NOMO-1 (cell line): ENCODE data around the gene ALDH5A1.
"Not testable (repeated sequence)": the region's sequence is repeated elsewhere in the genome, so short reads cannot be mapped to it uniquely, and the experiment has no call there.

Source experiments
- DNase-seq, 2 experiments: peaks; one replicate each; lab custom pipeline; 2025; ENCODE audit not compliant: unreplicated experiment in 2 of 2; lab: John Stamatoyannopoulos, UW

The ALDH5A1 gene

GRCh38 chr6:24484657-24485323 is 10.0 kb upstream of the ALDH5A1 start:
- no peak for DNase-seq

DNA sequence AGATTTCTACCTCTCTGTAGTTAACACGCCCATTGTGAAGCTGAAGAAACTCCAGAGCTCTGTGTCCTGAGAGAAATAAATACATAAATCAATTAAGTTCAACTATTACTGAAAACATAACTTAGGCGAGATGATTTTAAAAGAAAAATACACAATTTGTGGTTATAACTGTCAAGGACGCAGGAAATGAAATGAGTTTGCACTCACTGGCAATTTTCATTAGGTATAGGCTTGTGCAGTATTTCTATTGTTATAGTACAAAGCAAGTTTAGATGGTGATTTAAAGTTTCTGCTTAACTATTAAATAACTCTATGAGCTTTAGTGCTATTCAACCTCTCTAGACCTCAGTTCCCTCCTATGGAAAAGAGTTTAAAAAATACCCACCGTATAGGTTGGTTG is 8.7 kb upstream of the ALDH5A1 start:
- no peak for DNase-seq

GRCh38 chr6:24489470-24489869 is 5.3 kb upstream of the ALDH5A1 start, which contains the start of gene GPLD1:
Gene GPLD1 (minus strand): TSS chr6:24489578. CDS start chr6:24489511, 67 bp downstream.
- no peak for DNase-seq

DNA sequence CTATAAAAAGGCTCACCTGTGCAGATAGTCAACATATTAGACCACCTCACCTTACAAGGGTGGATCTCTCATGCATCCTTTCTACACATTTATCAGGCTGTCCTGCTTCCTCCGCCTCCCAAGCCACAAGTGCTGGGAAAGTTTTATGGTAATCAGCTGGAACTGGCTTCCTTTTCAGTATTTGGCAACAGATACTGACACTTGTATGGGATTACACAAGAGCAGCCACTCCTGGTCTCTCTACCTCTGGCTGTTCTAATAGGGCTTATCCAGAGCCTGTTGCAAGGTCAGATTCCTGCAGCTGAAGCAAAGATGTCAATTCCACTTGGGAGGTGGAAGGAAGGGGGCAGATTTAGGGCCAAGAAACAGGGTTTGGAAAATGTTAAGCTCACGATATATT is 4.9 kb upstream of the ALDH5A1 start:
- no peak for DNase-seq

- no peak for DNase-seq
These were observed 3.8 kb upstream of the ALDH5A1 start for GRCh38 chr6:24490948-24491347.

DNA sequence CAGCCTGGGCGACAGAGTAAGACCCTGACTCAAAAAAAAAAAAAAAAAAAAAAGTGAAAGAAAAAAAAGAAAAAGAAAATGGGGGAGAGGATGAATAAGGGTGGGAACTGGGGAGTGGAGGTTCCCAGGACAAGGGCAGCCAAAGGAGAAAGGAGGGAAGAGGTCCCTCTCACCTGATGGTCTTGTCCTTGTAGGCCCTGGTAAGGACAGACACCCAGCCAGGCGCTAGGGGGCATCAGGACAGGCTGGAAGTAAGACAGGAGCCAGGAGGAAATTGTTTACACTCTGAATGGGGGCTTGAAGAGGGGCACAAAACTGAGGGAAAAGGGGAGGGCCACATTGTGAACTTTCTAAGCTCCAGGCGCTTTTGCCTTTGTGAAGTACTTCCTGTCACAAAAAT is 2.3 kb upstream of the ALDH5A1 start:
- DNase-seq: peak in 1 of 2 experiments; percentile 8

DNA sequence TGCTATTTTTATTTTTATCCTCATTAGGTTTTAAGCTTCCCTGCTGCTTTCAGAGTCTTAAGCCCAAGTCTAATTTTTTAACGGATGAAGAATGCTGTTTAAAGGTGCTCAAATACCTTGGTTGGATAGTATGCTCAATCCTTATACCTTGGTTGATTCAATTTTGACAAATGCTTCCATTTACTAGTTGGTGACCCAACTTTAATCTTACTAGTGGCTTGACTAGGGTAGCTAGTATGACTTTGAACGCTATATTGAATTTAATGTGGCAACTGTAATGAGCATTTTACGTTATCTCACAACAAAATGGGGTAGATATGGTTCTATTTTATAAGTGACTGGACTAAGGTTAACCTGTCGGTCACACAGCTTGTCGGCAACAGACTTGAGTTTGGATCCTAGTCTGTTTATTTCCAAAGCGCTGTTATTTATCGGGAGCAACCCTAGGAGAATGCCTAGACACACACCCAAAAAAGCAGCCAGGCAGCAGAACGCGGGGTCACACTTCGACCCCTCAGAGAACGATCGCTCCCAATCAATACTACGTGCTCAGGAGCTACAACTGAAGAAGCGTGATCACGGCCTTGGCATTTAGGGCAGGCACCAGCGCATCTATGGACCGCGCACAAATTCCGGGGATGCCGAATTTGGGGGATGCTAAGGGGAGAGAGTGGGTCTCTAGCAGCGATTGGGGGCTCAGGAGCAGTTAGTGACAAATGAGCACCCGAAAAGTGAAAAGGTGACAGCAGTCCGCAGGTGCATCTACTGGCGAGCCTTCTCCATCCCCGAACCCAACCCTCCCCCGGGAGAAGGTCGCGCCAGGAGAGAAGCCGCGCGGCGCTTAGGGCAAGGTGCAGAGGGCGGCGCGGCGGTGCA is 586 bp upstream of the ALDH5A1 start:
- DNase-seq: no peak

DNA sequence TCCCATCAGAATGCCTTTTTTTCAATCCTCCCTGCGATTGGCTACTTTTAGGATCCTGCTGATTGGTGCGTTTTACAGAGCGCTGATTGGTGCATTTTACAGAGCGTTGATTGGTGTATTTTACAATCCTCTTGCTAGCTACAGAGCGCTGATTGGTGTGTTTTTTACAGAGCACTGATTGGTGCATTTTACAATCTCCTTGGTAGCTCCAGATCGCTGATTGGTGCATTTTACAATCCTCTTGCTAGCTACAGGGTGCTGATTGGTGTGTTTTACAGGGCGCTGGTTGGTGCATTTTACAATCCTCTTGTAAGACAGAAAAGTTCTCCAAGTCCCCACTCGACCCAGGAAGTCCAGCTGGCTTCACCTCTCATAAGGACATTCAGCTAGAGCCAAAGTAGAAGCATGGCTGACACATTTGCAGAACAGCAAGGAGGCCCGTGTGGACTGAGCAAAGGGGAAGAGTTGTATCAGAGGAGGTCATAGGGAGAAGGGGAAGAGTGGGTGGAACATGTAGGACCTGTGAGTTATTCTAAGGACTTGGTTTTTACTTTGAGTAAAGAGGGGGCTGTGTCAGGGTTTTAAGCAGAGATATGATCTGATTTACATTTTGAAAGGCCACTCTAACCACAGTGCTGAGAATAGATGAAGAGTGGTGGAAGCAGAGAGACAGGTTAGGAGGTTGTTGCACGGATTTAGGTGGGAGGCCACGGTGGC is 2.6 kb downstream of the ALDH5A1 start:
- no peak for DNase-seq

DNA sequence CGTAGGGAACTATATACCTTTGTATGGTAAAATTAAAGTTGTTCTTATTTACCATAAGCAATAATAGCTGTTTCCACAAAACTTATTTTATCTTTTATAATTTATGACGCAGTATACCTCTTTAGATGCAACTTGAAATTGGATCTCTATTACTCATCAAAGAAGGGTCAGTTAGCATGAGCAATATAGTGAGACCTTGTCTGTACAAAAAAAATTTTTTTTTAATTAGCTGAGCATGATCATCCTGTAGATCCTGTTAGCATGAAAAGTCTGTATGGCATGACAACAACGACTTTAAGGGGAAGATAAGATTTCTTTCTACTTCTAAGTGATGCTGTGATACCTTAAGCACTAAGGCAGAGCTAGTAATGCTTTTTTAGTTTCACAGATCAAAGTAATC is 5.9 kb downstream of the ALDH5A1 start:
- no peak for DNase-seq

GRCh38 chr6:24501374-24501773 is 6.6 kb downstream of the ALDH5A1 start:
- no peak for DNase-seq

DNA sequence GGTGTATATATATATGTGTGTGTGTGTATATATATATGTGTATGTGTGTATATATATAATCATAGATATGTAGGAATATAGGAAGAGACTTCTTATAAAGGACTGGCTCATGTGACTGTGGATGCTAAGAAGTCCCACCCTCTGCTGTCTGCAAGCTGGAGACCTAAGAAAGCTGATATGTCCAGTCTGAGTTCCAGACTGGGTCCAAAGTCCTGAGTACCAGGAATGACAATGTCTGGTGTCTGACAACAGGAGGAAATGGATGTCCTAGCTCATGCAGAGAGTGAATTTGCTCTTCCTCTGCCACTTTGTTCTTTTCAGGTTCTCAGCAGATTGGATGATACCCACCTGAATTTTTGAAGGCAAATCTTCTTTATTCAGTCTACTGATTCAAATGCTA is 7.1 kb downstream of the ALDH5A1 start:
- DNase-seq: no peak

DNA sequence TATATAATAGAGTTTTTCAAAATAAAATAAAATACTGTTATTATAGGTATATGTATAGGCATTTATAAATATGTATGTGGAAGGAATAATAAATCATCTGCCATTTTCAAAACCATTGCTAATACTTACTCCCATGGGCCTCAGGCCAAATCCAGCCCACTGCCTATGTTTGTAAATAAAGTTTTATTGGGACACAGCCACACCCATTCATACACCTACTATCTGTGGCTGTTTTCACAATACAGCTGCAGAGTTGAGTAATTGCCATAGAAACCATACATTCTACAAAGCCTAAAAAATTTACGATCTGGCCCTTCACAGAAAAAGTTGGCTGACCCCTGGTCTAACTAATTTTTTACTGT is 9.5 kb downstream of the ALDH5A1 start:
- no peak for DNase-seq

DNA sequence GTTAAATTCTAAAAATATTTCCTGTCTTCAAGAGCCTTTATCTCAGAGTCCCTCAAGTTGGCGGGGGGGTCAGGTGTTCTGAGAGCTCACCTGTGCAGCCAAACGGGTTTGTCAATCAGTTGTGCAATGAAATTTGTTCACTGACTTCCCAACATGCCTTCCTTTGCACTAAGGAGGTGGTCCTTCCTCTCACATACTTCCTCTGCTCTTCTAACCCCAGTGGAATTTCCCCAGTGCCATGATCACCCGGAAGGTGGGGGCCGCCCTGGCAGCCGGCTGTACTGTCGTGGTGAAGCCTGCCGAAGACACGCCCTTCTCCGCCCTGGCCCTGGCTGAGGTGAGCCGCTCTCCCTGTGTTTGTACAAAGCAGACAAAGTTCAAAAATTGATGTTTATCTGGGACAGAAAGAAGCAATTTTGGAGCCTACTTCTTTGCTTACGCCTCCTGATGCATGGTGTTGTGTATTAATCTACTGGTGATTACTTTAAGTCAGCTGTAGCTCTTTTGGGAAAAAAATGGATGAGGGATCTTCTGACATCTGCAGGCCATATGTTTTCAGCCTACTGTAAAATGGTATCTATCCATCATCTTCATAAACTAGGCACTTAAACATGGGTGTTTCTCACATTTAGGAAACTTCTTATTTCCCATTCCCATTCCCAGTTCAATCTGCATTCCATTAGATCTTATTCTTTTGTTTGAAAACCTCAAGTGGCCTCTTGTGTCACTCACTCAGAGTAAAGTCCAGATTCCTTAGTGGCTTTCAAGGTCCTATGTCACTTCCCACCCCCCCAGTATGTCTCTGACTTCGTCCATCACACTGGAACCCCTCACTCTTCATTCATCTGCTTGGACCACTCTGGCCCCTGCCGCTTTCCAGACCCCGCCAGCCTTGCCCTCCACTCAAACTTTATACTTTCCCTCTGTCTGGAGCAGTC is 10.1 kb downstream of the ALDH5A1 start:
- DNase-seq: no peak

DNA sequence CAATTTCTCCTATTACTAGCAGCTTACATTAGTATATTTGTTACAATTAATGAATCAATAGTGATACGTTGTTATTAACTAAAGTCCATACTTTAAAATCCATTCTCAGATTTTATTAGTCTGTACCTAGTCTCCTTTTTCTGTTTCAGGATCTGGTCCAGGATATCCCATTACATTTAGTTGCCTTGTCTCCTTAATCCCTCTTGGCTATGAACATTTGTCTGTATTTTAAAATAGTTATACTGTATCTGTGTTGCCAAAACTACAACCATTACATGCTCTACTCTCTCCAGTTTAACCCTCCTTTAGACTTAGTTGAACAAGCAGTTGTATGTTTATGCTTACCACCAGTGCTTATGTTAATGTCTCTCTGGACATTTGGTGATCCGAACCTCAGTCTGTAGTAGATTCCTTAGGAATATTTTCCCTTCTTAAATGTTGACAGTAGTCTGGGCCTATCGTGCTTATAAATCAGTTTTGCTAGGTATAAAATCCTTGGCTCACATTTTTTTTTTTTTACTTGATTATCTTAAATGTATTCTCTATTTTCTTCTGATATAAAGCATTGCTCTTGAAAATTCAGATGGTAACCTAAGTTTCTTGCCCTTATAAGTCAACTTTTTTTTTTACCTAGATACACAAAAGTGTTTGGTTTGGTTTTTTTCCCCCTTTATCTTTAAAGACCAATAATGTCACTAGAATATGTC is 12.2 kb downstream of the ALDH5A1 start:
- no peak for DNase-seq

DNA sequence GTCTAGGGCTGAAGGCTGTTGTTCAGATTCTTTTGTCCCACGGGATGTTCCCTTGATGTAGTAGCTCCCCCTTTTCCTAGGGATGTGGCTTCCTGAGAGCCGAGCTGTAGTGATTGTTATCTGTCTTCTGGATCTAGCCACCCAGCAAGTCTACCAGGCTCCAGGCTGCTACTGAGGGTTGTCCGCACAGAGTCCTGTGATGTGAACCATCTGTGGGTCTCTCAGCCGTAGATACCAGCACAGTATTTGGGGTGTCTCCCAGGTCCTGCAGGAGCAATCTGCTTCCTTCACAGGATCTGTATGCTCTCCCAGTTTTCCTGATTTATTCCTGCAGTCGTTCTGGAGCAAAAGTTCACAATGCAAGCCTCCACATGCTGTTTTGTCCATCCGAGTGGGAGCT is 17.2 kb downstream of the ALDH5A1 start:
- not testable (repeated sequence) for DNase-seq

DNA sequence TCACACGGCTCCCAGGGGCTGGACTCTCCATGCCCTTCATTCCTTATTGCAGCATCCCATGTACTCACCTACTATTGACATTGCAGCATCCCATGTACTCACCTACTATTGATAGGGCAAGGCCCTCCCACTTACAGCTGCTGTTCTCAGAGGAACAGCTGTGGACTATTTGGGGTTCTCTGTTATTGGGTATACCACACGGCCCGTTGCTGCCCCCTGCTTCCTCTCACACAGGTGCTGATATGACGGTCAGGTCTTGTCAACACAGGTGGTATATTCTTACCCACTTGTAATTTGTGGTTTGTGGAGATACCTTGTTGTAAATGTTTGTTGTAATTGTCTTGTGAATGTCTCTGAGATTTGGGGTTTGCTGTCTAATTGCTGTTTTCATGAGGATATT is 18.8 kb downstream of the ALDH5A1 start:
- no peak for DNase-seq

DNA sequence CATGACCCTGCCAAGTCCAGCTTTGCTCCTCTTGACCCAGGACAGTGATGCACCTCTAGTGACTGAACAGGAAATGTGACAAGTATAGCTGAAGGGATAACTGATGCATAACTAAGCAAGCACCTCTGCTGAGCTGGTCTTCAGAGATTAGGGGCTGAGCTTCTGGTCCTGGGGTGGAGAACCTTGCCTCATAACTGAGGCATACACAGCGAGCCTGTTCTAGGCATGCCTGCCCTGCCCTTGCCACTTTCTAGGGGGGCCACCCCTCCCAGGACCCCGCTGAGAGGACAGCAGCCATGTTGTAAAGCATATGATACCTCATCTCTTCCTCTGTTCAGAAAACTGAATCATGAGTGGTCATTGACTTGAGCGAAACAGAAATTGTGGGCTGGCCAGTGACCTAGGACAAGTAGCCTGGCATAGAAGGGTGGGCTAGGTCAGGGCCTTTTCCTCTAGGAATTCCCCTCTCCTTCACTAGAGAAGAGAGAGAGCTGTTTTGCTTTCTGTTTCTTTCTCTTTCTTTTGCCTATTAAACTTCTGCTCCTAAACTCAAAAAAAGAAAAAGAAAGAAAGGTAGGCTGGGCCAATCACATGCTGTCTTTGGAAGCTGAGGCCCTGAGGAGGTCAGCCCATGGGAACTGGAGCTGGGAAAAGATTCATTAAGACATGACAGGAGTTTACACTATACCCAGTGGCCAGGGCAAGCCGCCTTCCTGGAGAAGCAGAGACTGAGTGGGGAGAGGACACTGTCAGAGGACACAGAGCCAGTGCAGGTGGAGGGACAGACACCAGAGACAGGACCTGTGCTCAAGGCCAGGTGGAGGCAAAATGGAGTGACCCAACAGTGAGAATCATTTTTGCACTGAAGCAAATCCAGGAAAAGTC is 23.1 kb downstream of the ALDH5A1 start:
- no peak for DNase-seq

DNA sequence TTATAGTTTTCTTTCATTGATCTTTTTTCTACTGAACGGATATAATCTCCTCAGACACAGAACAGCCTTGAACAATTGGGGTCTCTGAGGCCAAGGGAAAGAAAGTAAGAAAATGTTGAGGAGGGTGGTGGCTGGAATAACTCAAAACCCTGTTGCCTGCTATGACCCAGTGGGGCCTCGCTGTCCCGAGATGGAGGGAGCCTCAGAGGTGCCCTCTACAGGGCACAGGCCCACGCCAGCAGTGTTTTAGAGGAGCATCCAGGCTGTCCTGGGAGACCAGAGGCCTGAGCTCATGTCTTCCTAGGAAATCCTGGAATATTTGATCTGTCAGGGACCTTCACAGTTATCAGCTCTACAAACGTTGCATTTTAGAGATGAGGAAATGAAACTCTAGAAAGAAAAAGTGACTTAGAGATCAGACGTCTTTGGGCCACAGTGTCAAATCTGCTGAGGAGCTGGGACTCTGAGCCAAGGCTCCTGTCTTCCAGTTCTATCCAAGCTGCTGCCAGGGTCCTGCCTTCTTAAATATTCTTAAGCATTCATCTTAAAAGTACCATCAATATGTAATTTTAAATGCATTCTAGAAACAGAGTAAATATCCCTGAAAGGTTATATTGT is 26.3 kb downstream of the ALDH5A1 start:
- no peak for DNase-seq
